ENCODE measurements around the gene SH3GL3. TPM values are rescaled to one million over a fixed set of nuclear protein-coding genes. Genes with fewer than 3 reads are reported as not detected.

SH3GL3 gene
- total RNA-seq, 4 donors from 2014 or later, result 0.34 to 1.2 TPM; not detected in 2

GRCh38 chr15:83498801-83499200, 51.7 kb downstream of the SH3GL3 start:
- Histone ChIP-seq H3K36me3 (no peaks in the 10 kb centered on the region), H3K4me3 (no peak overlapping the region), H3K9me3 (peaks cover 9% of the 10 kb centered on the region), H3K4me1 (no peaks in the 10 kb centered on the region), H3K27ac (no peak overlapping the region), H3K27me3 (no peaks in the 10 kb centered on the region)
- DNase-seq (ENCODE audit: low spot score in 2 of 2), result no peak
- no peak for TF ChIP-seq CTCF (IDR thresholded peaks at IDR 0.05)
- WGBS, result 60% methylated on average over 3 of the region's 3 CpGs

GRCh38 chr15:83499476-83499875, 52.3 kb downstream of the SH3GL3 start:
- TF ChIP-seq POLR2AphosphoS5 (IDR thresholded peaks at IDR 0.05) (no peak), EP300 (IDR thresholded peaks at IDR 0.05) (no peak), CTCF (IDR thresholded peaks at IDR 0.05) (no peak), POLR2A (IDR thresholded peaks at IDR 0.05) (no peak)
- H3K36me3 ChIP-seq, result no peaks in the 10 kb centered on the region
- WGBS, result 87% methylated on average over 2 of the region's 2 CpGs

GRCh38 chr15:83503595-83504364, 56.6 kb downstream of the SH3GL3 start:
- Histone ChIP-seq H3K27ac (no peak overlapping the region), H3K36me3 (no peaks in the 10 kb centered on the region), H3K9me3 (peaks cover under 1% of the 10 kb centered on the region), H3K4me3 (no peak overlapping the region), H3K27me3 (peaks cover 3% of the 10 kb centered on the region), H3K4me1 (no peaks in the 10 kb centered on the region)
- 74% methylated on average over 4 of the region's 4 CpGs for WGBS
- TF ChIP-seq POLR2AphosphoS5 (IDR thresholded peaks at IDR 0.05), result no peak
- no peak for TF ChIP-seq POLR2A (IDR thresholded peaks at IDR 0.05)
- no peak for TF ChIP-seq CTCF (IDR thresholded peaks at IDR 0.05)
- TF ChIP-seq EP300 (IDR thresholded peaks at IDR 0.05), result no peak
- no peak for DNase-seq (ENCODE audit: low spot score in 2 of 2)

More at GRCh38 chr15:83499476-83499875, 52.3 kb downstream of the SH3GL3 start:
- Histone ChIP-seq H3K27ac (no peak overlapping the region), H3K4me3 (no peak overlapping the region), H3K9me3 (peaks cover 9% of the 10 kb centered on the region), H3K27me3 (no peaks in the 10 kb centered on the region), H3K4me1 (no peaks in the 10 kb centered on the region)
- DNase-seq (ENCODE audit: low spot score in 2 of 2), result no peak

GRCh38 chr15:83504365-83504764, 57.2 kb downstream of the SH3GL3 start:
- no peak for TF ChIP-seq POLR2A (IDR thresholded peaks at IDR 0.05)
- TF ChIP-seq CTCF (IDR thresholded peaks at IDR 0.05), result no peak
- no peak for TF ChIP-seq POLR2AphosphoS5 (IDR thresholded peaks at IDR 0.05)
- Histone ChIP-seq H3K4me1 (no peaks in the 10 kb centered on the region), H3K9me3 (no peaks in the 10 kb centered on the region), H3K4me3 (no peak overlapping the region), H3K27ac (no peak overlapping the region), H3K27me3 (peaks cover 7% of the 10 kb centered on the region), H3K36me3 (no peaks in the 10 kb centered on the region)
- no peak for DNase-seq (ENCODE audit: low spot score in 2 of 2)
- WGBS, result 95% methylated on average over 2 of the region's 4 CpGs

- DNase-seq (ENCODE audit: low spot score in 2 of 2), result no peak
- Histone ChIP-seq H3K36me3 (no peaks in the 10 kb centered on the region), H3K27ac (no peak overlapping the region), H3K9me3 (no peaks in the 10 kb centered on the region), H3K27me3 (peaks cover 12% of the 10 kb centered on the region), H3K4me3 (no peak overlapping the region), H3K4me1 (no peaks in the 10 kb centered on the region)
- WGBS, result 80% methylated on average over 4 of the region's 4 CpGs
- TF ChIP-seq POLR2AphosphoS5 (IDR thresholded peaks at IDR 0.05) (no peak), EP300 (IDR thresholded peaks at IDR 0.05) (no peak), POLR2A (IDR thresholded peaks at IDR 0.05) (no peak), CTCF (IDR thresholded peaks at IDR 0.05) (no peak)
Measured at GRCh38 chr15:83510001-83510400, 62.9 kb downstream of the SH3GL3 start.
